Peyer's patch (tissue), 4 donors: ENCODE measurements around the gene IER3.

ENCODE experiments used
- CTCF ChIP-seq, 6 experiments: fragments of 450-650 bp in 4 of 6; fragments of 200-600 bp in 2 of 6; sonication (generic) in 1 of 6; IDR thresholded peaks; one replicate each; pipeline ENCODE4 v1.5.1; 2017 to 2019; ENCODE audit warnings: antibody characterized with exemption in 6 of 6, mild to moderate bottlenecking in 3 of 6, moderate library complexity in 1 of 6
- POLR2A ChIP-seq, 2 donors: fragments of 450-650 bp; IDR thresholded peaks; one replicate each; pipeline ENCODE4 v1.5.1; 2017; ENCODE audit warnings: antibody characterized with exemption in 2 of 2, mild to moderate bottlenecking in 2 of 2, moderate library complexity in 2 of 2

GRCh38 chr6:30749554-30750378 lies 5.4 kb upstream of the IER3 start:
- peak in 1 of 2 donors; percentile 70 for TF ChIP-seq POLR2A (IDR thresholded peaks at IDR 0.05)
- peak in 3 of 6 experiments; percentile 37 to 41 (median 38) for TF ChIP-seq CTCF (IDR thresholded peaks at IDR 0.05)
